CD4-positive, alpha-beta T cell treated with Interleukin-21 for 1 hour (primary cell): ENCODE measurements around the gene SH2B3.
"Not testable (repeated sequence)": the region's sequence is repeated elsewhere in the genome, so short reads cannot be mapped to it uniquely, and the experiment has no call there.

Experiments
- DNase-seq: peaks from one replicate; pipeline ENCODE4 v3.0.0-alpha.2; 2020

Gene SH2B3

DNA sequence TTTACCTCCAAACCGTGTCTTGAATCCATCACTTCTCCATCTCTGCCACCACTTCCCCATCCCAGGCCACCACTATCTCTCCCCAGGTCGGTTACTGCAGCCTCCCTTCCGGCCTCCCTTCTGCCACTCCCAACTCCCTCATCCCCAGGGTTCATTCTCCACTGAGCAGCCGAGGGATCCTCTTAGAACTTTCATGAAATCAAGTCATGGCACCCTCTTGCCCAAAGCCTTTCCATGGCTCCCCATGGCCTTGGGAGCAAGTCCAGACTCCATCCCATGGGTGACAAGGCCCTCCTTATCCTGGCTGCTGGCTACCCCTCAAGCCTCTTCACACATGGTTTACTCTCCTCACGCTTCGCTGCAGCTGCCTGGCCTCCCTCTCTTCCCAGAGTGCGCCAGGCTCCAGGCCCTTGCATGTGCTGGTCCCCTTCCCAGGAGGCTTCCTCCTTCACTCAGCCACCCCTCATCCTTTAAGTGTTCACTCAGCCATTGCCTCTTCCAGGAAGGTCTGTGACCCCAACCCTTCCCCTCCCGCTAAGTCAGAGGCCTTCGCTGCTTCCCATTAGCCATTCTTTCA, 17.9 kb upstream of the SH2B3 start:
- no peak for DNase-seq

DNA sequence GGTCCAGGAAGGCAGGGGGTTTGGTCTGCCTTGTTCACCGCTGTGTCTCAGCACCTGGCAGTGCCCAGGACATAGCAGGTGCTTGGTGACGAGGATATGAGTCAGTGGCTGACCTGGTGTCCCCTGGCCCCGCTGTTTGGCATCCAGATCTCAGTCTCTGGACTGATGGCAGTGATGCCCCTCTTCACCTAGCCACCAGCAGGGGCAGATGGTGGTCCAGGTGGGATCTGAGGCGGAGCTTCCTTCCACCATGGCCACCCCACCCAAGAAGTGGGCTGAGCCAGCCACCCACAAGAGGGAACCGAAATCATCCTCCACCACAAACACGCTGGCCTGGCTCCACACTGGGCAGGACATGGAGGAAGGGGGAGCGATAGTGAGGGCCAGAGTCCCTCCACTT, 16.1 kb upstream of the SH2B3 start:
- no peak for DNase-seq

DNA sequence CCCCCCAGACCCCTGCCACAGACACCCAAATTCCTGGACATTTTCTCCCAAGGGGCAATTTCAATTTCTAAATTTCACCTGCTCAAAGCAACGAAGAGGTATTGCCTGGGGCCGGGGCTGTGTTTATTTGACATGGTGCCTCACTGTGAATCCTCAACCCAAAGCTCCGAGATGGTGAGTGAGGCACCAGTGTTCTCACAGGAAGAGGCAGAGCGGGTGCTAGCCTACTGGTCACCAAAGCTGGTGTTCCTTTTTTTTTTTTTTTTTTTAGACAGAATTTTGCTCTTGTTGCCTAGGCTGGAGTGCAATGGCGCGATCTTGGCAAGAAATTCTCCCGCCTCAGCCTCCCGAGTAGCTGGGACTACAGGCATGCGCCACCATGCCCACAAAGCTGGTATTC, 14.8 kb upstream of the SH2B3 start:
- DNase-seq = no peak

DNA sequence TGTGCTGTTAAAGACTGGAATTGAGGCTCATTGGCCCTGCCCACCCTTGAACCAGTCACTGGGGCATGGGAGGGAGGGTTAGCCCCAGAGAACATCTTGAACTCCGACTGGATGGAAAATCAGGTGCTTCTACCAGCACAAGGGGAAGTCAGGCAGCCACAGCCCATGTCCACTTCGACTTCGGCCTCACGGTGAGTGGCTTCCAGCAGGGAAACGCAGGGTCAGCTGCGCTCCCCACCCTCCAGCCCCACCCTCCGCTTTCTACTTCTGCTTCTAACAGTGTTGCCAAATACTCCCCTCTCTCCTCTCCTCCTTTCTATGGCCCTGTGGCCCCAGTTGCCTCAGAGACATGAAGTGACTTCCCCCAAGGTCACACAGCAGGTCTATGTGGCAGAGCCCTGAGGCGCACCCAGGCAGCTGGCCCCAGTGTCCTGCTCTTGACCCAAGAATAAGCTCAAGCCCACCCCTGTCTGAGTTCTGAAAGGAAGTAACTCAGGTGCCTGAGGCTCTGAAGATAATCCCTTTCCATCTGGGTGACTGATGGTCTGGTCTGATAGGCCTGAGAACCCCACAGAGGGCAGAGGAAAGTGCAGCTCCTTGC, 11.9 kb upstream of the SH2B3 start:
- no peak for DNase-seq

DNA sequence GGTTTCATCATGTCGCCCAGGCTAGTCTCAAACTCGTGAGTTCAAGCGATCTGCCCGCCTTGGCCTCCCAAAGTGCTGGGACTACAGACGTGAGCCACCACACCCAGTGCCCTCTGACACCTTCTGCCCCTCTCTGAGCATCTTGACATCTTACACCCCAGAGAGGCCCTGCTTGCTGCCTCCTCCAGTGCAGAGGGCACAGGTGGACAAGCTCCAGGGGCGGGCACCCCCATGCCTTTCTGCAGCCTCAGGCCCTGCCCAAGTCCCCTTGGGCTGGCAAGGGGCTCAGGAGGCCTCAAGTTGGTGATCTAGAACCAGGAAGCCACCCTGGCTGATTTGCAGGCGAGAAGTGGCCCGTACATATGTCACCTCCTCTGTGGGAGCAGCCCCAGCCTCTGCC, 11.2 kb upstream of the SH2B3 start:
- DNase-seq = no peak

DNA sequence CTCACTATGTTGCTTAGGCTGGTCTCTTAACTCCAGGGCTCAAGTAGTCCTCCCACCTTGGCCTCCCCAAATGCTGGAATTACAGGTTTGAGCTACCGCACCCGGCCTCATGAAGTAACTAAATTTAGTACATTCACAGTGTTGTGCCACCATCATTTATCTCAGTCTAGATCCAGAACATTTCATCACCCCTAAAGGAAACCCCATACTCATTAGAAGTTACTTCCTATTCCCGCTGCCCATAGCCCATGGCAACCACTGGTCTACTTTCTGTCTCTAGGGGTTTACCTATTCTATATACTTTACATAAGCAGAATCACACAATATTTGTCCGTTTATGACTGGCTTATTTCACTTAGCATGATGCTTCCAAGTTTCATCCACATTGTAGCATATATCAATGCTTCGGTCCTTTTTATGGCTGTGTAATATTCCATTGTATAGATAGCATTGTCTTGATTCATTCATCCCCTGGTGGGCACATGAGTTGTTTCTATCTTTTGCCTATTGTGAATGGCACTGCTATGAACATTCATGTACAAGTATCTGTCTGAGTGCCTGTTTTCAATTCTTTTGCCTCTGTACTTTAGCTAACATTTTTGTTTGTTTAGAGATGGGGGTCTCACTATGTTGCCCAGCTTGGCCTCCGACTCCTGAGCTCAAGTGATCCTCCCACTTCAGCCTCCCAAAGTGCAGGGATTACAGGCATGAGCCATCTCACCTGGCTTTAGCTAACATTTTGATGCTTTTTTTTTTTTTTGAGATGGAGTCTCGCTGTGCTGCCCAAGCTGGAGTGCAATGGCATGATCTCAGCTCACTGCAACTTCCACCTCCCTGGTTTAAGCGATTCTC, 10.2 kb upstream of the SH2B3 start:
- DNase-seq = no peak

DNA sequence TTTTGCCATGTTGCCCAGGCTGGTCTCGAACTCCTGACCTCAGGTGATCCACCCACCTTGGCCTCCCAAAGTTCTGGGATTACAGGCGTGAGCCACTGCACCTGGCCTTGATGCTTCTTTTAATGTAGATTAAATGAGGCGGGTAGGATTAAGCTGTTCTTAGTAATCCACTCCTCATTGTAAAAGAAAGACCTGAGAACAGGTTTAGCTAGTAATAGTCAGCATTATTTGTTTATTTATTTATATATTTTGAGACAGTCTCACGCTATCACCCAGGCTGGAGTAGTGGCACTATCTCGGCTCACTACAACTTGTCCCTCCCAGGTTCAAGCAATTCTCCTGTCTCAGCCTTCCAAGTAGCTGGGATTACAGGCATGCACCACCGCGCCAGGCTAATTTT, 9.5 kb upstream of the SH2B3 start:
- not testable (repeated sequence) for DNase-seq

DNA sequence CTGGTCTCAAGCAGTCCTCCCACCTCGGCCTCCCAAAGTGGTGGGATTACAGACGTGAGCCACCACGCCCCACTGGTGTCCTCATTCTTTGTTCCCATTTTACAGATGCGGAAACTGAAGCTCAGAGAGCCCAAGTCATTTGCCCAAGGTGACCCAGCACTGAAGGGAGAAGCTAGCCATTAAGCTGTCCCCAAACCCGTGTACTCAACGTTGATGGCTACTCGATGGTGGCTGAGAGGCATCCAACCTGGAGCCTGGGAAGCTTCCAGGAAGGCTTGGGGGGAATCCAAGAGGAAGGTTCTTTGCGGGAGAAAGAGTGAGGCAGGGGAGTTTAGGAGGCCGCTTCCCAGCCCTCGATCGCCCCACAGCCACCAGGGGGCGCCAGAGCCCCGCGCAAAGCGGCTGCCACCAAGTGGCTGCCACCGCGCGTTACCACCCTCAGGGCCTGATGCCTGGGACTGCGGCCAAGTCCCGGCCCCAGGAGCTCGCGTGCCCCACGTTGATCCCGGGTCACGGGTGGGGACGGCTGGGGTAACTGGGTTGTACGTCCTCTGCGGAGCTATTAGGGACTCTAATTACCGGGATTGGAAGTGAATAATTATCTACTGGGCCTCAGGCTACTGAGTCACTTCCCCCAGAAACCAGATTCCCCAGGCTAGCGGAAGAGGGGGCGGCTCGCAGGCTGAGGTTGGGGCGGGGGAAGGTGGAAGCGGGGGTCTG, 8.8 kb upstream of the SH2B3 start:
- peak; percentile 85 for DNase-seq

DNA sequence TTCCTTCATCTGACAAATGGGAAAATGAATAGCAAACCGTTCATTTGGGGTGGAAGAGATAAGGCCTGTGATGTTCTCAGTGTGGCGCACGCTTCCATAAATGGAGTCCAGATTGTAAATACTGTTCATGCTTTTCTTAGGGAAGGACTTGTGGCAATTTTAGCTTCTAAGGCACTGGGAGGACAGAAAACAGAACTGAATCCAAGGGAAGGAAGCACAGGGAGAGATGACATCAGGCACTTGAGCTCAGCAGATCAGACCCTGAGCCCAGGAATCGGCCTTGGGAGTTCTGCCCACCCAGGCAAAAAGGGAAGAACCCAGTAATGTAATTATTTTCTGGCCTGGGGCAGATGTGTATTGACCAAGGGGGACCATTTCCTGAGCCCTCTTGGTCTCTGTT, 7.2 kb upstream of the SH2B3 start:
- DNase-seq = no peak

DNA sequence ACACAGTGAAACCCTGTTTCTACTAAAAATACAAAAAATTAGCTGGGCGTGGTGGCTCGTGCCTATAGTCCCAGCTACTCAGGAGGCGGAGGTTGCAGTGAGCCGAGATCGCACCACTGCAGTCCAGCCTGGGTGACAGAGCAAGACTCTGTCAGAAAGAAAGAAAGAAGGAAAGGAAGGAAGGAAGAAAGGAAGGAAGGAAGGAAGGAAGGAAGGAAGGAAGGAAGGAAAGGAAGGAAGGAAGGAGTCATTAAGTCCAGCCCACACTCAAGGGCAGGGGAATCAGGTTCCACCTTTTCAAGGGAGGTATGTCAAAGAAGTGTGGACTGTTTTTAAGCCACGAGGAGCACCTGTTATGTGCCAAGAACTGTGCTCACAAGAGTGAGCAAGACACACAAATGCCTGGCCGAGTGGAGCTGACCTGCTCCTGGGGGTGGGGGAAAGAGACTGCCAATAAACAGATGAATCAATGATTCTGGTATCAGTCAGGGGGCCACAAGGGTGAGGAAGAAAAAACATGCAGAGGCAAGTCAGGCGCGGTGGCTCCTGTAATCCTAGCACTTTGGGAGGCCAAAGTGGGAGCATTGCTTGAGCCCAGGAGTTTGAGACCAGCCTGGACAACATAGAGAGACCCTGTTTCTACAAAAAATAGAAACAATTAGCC, 5.8 kb upstream of the SH2B3 start:
- not testable (repeated sequence) for DNase-seq

DNA sequence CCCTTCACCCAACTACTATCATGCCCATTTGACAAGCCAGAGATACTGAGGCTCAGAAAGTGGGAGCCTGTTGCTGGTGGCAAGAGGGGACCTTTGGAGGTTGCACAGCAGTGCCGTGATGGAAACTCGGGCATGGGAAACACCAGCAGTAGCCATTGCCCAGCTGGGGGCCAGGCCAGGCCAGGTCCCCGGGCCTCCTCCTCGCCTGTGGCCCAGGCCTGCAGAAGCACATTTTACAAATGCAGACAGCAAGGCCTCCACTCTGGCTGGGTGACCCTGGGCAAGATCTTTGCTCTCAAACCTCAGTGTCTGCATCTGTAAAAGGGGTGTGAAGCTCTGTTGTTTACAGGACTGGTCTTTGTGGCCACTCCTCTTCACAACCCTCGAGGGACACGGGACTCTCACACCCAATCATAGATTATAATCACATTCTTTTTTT, 4.5 kb upstream of the SH2B3 start:
- no peak for DNase-seq

DNA sequence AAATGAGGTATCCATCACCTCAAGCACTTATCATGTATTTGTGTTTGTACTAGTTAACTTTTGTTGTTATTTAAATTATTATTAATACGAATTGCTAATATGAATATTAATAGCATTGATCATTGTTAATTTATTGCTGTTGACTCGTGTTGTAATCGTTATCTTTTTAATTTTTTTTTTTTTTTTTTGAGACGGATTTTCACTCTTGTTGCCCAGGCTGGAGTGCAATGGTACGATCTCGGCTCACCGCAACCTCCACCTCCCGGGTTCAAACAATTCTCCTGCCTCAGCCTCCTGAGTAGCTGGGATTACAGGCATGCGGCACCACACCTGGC, 3.3 kb upstream of the SH2B3 start:
- not testable (repeated sequence) for DNase-seq

DNA sequence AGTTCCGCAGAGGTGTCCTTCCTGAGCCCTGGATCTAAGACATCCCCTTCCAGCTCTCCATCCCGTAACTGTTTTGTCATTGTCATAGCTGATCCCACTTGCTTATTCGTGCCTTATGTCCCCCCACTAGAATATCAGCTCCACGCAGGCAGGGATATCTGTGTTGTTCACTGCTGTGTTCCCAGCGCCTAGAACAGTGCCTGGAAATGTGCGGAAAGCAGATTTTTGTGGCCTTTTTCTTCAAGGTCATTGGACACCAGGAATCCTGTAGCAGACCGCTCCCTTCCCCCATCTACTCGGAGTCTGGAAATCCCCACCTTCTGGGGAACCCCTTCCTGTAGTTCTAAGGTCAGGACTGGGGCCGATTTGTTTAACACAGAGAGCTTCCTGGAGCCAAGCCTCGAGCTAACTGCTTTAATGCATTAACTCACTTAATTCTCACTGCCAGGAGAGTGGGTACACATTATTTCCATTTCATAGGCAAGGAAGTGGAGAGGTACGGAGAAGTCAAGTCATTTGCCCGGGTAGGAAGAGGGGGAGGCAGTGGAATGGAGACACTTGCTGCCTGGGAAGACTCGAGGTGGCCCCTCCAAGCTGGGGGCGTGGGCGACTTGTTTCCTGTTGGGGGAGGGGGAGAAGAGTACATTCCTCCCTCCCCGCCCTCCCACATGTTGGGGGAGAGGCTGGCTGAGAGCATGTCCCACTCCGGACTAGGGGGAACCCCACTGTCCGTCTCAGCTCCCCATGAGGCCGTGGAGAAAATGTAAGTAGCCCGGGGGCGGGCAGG, 1.2 kb upstream of the SH2B3 start:
- DNase-seq = peak; percentile 71

DNA sequence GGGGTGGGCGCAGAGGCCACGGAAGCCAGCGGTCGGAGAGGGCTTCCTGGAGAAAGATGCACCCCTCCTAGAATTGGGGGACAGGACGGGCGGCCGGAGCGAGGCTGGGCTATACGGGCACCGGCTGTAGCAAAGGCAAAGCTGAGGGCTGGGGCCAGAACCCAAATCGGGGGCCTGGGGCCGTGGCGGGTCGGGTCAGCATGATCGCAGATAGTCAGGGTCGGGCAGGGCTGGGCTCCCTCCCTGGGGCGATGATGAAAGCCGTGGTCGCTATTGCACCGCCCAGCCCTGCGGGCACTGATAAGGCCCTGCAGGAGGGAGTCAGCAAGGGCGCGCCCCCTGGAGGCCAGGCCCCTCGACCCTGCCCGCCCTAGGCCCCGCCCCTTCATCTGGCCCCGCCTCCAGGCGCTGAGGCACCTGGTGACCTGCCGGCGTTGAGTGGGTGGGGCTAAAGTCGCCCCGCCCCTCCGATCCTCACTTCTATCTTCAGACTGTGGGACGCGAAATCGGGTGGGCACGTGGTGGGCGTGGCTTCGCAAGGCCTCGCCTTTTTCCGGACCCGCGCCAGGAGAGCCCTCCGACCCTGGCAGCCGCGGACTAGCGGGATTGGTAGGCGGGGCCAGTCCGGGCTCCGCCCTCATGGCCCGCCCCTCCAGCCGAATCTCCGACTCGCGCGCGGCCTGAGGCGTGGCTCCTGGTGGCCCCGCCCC, 419 bp upstream of the SH2B3 start:
- DNase-seq = peak; percentile 98

DNA sequence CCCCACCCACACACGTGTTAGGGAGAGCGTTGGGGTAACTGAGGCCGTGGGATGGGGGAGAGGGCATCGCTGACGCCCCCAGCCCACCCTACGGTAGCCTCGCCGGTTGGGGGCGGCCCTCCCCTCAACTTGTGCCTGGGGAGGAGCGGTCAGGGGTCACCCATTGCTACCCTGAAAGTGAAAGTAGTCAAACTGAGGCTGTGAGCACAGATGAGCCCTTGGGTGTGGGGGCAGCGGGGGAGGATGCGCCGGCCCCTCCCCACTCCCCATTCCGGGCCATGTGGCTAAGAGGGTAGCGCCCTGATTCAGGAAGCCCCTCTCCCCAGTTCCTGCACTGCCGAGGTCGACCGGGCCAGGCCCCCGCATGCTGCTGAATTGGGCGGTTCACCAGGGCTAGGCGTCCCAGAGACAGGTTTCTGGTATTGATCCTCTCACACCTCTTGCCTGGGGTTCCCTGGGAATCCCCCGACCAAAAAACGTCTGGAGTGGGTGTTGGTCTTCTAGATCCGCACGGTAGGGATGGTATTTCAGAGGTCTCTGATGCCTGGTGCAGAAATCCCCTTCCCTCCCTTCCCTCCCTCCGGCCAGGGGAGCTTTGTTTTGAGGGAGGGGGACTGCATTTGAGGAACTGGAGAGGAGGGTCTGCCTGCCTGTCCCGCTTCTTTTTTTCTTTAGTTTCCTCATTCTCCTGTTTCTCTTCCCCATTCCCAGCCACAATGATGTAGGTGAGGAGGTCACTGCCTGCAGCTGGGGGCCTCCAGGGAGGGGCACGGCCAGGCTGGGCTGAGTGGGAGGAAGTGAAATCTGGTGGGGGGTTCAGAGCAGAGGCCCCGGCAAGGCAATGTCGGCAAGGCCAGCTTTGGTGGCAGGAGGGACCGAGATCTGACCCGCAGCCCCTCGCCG, 1.0 kb downstream of the SH2B3 start:
- peak; percentile 74 for DNase-seq

DNA sequence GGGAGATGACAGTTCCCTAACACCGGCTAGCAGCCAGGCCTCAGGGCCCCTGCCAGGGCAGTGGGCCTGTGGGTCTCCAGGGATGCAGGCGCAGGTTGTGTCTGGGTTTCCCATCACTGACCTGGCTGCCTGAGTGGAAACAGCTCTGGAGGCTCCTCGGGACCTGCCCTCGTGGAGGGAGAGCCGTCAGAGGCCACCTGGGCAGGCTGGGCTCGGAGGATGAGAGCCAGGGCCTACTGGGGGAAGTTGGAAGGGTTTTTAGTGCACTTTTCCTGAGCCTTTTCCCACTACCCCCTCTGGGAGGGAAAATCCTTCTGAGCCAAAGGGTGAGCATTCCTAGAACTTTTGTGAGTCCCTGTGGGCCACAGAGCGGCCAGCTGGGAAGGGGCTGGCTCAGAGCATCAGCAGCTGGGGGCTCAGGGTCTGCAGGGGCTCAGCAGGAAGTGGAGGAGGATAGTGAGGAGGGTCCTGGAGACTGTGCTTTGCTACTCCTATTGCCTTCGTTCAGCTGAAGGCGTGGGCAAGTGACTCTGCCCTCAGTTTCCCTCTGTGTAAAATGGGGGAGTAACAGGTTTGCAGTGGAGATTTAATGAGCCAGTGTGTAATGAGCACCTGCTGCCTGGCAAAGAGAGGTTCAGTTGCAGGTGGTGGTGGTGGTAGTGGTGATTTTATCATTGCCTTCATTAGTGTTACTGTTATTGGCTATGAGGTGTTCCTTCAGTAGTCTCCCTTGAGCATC, 1.8 kb downstream of the SH2B3 start:
- no peak for DNase-seq

DNA sequence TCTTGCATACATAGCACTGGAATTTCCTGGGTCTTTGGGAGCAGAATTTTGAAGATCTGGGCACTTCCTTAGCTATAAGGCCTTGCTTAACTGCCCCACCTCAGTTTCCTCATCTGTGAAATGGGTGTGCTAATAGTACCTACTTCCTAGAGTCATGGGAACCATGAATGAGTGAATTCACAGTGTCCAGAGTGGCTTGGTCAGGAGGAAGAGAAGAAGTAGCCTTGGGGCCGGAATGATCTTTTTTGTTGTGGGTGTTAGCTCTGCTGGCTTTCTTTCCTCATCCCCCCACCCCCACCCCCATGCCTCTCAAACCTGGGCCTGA, 2.4 kb downstream of the SH2B3 start:
- DNase-seq = no peak

DNA sequence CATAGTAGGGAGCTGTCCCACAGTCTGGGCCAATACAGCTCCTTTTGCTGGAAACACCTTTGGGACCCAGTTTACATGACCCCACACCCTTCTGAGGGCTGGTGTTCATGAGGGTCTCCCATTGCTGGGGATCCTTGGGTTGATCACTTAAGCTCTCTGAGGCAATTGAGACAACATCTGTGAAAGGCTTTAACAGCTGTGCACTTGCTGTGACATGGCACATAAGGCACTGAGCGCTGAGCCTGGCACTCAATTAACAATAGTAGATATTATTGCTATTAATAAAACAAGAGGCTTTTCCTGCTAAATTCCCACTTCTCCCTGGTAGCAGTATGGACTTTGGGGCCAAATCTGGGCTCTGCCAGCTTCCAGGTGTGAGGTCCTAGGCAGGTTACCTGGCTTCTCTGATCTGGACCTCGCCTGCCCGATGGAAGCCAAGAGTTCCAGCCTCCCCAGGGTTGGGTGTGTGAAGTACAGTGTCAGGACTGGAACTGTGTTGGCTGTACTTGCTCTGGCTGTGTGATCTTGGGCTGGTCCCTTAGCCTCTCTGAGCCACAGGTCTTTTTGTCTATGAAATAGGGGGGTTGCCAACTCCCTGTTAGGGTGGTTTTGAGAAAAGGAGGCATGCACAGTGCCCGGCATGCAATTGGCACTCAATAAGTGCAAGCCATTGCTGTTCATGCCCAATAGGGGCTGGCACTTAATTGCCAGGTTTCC, 3.1 kb downstream of the SH2B3 start:
- no peak for DNase-seq

DNA sequence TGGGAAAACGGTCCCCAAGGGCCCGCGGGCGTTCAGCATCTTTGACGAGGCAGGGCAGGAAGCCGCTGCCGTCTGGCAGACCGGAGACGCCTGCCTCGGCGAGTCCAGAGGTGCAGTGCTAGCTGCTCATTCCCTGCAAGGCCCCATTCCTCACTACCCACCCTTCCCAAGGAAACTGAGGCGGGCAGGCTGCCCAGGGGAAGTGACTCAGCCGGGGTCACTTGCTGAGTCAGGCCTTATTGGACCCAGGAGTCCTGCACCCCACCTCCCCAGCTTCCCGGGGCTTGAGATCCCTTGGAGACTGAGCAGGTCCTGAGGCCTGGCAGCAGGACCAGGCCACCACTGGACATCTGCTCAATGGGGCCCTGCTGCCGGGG, 3.7 kb downstream of the SH2B3 start:
- no peak for DNase-seq
